HS-5 (cell line): Measurements from ENCODE around the gene PPIC.
"Not testable (repeated sequence)": the region's sequence is repeated elsewhere in the genome, so short reads cannot be mapped to it uniquely, and the experiment has no call there.

Experiments used
- DNase-seq: peaks from one replicate; pipeline ENCODE4 v3.0.0-alpha.2; 2012; ENCODE audit warnings: low read depth

Gene PPIC

DNA sequence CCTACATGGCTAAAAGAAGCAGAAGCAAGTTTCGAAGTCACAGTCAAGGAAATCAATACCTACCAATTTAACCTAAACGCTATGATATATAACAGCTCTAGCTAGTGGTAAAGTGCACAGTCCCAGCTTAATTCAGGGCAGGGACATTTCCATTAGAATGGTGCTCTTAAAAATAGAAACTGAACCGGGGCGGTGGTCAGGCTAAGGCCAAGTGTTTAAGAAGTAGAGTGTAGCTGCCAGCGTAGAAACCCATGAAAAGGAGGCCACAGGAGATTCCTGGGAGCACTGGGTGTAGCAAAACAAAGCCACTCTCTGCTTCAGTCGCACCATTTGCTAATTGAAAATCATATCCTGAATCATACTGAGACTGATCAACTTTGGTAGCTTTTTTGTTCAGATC is 28.8 kb downstream of the PPIC start:
- no peak for DNase-seq

- DNase-seq, result no peak
These were observed 29.3 kb downstream of the PPIC start for GRCh38 chr5:123007182-123007581.

DNA sequence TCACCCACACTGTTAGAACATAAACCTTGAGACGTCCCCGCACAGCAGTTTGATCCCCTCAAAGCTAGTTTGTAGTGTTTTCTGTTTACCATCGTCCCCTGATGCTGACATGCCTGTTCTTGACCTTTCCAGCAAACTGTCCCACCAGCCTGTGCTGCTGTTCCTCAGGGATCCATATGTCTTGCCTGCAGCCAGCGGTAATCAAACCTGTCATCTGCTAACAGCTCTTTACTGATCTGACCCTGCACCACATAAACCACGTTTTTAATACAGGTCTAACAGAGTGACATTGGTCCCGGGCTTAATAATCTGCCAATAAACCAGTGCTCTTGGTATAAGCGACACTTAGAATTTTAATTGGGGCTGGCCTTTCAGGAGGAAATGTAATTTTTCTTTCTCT is 34.7 kb downstream of the PPIC start:
- no peak for DNase-seq

GRCh38 chr5:123000731-123001130 is 35.8 kb downstream of the PPIC start:
- no peak for DNase-seq

- no peak for DNase-seq
These were observed 36.5 kb downstream of the PPIC start for GRCh38 chr5:122999947-123000563.

GRCh38 chr5:122997294-122997693 is 39.2 kb downstream of the PPIC start:
- DNase-seq, result no peak

GRCh38 chr5:122996091-122996490 is 40.4 kb downstream of the PPIC start:
- no peak for DNase-seq

DNA sequence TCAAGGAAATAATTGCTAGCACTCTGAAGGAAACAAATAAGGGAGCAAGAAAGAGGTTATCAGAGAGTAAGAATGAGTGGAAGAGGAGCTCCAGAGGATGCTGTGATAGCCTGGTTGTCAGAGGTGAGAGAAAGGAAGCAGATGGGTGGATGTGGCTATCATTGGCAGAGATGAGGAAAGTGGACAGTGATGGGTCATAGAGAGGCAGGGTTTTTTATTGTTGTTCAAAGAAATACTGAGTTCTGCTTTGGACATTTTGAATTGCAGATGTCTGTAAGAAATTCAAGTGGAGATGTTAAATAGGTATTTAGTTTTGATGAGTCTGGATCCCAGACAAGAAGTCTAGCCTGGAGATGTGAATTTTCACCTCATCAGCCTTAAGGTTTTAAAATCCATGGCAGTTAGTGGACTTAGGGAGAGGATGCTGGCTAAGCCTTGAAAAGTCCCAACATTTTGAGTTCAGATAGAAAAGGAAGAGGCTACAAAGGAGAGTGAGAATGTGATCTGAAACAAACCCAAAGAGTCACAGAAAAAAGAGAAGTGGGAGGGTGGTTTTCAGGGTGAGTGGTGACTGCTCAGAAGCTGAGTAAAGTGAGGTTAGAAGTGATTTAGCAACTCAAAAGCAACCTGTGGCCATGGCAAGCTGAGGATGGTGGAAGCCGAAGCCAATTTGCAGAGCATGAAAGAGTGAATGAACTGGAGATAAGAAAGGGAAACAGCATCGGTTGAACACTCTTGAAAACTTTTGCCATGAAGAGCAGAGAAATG is 50.4 kb downstream of the PPIC start:
- DNase-seq, result no peak

DNA sequence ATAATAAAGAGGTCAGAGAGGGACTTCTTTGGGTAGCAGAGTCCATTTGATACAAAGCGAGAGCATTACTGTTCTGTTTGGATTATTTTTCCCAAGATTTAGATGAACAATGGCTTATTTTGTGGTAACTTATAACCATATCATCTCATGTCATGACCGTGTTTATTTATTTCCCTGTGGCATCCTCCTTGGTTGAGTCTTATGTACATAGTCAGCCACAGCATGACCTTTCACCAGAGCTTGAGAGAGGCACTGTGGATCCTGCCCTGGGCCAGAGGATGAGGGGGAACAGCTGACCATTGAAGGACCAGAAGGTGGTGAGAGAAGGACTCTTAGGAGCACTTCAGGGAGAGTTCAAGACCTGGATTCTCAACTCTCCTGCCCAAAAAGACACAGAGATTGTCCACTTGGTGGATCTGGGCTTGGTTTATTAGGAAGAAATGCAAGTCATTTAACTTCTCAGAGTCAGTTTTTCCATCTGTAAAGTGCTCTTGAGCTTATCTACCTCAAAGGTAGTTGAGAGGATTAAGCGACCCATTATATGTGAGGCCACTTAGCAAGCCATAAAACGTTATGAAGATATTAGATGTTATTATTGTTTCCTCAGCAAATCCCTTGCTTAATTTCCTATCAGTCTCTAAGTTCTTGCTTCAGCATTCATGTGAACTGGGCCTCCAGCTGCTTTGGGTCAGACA is 51.4 kb downstream of the PPIC start:
- no peak for DNase-seq

DNA sequence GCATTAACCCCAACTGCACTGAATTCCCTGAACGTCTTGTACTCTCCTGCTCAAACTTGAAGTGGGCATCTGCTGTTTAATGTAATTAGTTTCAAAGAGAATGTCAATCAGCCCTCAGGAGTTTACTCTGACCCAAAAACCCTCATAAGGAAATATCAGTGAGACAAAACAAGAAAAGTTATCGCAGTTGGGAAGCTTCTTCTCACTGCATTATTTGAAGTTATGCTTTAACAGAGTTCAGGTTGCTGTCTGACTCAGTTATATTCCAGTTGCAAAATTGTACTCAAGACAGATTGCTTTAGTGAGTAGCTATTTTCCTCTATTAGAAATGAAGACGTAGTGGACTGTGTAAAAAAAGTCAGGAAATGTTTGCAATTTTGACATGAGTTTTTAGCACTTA is 52.1 kb downstream of the PPIC start:
- DNase-seq, result no peak

- no peak for DNase-seq
These were observed 54.1 kb downstream of the PPIC start for GRCh38 chr5:122982376-122982775.

DNA sequence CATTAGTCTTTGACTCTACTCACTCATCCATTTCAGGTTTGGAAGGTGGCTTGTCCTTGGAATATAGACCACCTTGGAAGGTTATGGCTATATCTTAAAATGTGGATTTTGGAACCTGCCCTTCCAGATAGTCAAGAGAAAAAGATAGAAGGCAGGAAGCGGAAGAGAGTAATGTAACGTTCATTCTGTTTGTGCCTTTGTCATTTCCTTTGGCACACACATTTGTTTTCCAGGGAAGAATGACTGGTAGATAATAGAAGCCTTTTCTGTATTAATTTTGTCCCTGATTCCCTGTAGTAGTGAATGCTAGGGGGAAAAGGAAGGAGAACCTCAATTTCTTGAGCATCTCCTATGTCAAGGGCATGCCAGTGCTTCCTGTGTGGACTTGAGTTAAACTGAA is 54.7 kb downstream of the PPIC start:
- no peak for DNase-seq

- no peak for DNase-seq
These were observed 57.8 kb downstream of the PPIC start for GRCh38 chr5:122978644-122979297.

- no peak for DNase-seq
These were observed 58.5 kb downstream of the PPIC start for GRCh38 chr5:122978068-122978467.

- no peak for DNase-seq
These were observed 59.2 kb downstream of the PPIC start for GRCh38 chr5:122977319-122977718.

GRCh38 chr5:122974251-122974650 is 62.3 kb downstream of the PPIC start:
- not testable (repeated sequence) for DNase-seq

GRCh38 chr5:122973759-122974158 is 62.8 kb downstream of the PPIC start:
- not testable (repeated sequence) for DNase-seq
